ENCODE measurements around the gene CNTNAP2.

The CNTNAP2 gene

DNA sequence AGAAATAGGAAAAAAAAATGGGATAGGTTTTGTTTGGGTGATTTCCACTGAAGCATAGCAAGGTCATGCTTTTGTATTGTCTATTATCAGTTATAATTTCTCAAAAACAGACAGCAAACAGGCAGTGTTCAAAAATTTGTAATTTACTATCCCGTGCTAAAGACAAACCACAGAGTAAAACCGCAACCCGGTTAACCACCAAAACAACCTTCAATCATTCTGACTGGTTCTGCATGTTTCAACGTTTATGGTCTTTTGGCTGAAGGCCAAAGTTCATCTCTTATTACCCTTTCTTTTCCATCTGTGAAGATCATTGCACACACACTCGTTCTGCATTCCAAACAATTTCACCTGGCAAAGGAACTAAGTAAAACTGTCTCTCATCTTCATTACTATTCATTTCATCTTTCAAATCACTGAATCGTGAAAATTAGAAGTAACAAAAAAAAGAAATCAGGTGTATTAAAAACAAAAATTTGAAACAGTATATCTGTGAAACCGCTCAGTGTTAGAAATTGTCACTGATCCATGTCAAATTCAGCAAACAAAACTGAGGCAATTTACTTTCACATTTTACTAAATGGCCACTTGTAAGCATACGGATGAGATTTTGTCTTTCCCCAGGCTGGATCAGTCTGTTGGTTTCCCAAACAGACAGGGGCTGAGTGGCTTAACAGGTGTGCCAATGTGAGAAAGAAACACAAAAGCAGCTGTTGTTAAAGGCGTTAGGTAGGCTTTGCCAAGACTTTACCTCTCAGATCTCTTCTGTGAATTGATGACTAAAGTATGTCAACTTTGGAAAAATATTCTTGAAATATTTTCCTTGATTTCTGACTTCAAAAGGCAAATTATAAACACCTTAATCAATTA is 539.6 kb downstream of the CNTNAP2 start (continued):
- TF ChIP-seq ZNF292 (tag by site-specific recombination; IDR thresholded peaks at IDR 0.05; ENCODE audit: borderline replicate concordance, low read depth) (no peak), KLF16 (tag by site-specific recombination; IDR thresholded peaks at IDR 0.05) (no peak), ZNF621 (tag by site-specific recombination; IDR thresholded peaks at IDR 0.05) (no peak), ZNF585B (tag by site-specific recombination; IDR thresholded peaks at IDR 0.05) (no peak), ZNF544 (tag by site-specific recombination; IDR thresholded peaks at IDR 0.05) (no peak), ZNF223 (tag by site-specific recombination; IDR thresholded peaks at IDR 0.05) (no peak), EGR2 (tag by site-specific recombination; IDR thresholded peaks at IDR 0.05; ENCODE audit: low read depth) (no peak), ZBTB48 (tag by site-specific recombination; IDR thresholded peaks at IDR 0.05) (no peak), ZNF423 (tag by site-specific recombination; IDR thresholded peaks at IDR 0.05) (no peak), ZBTB21 (tag by site-specific recombination; IDR thresholded peaks at IDR 0.05) (peak; percentile 78), ZNF639 (tag by site-specific recombination; IDR thresholded peaks at IDR 0.05) (peak; percentile 84), ZBTB10 (tag by site-specific recombination; IDR thresholded peaks at IDR 0.05) (no peak), ZNF214 (tag by site-specific recombination; IDR thresholded peaks at IDR 0.05; ENCODE audit: borderline replicate concordance) (no peak), ZNF398 (tag by site-specific recombination; IDR thresholded peaks at IDR 0.05) (no peak), MZF1 (tag by site-specific recombination; IDR thresholded peaks at IDR 0.05; ENCODE audit: borderline replicate concordance) (no peak; the same call in 1 of the 2 replicates), ZNF529 (tag by site-specific recombination; IDR thresholded peaks at IDR 0.05; ENCODE audit: insufficient replicate concordance) (no peak), ZNF335 (tag by site-specific recombination; conservative IDR thresholded peaks at IDR 0.05) (no peak), ZNF514 (tag by site-specific recombination; IDR thresholded peaks at IDR 0.05) (no peak), ZNF341 (tag by site-specific recombination; IDR thresholded peaks at IDR 0.05; ENCODE audit: low read depth) (no peak), ZNF202 (tag by site-specific recombination; IDR thresholded peaks at IDR 0.05; ENCODE audit: borderline replicate concordance) (no peak)
- TF ChIP-seq, protein P1, sequence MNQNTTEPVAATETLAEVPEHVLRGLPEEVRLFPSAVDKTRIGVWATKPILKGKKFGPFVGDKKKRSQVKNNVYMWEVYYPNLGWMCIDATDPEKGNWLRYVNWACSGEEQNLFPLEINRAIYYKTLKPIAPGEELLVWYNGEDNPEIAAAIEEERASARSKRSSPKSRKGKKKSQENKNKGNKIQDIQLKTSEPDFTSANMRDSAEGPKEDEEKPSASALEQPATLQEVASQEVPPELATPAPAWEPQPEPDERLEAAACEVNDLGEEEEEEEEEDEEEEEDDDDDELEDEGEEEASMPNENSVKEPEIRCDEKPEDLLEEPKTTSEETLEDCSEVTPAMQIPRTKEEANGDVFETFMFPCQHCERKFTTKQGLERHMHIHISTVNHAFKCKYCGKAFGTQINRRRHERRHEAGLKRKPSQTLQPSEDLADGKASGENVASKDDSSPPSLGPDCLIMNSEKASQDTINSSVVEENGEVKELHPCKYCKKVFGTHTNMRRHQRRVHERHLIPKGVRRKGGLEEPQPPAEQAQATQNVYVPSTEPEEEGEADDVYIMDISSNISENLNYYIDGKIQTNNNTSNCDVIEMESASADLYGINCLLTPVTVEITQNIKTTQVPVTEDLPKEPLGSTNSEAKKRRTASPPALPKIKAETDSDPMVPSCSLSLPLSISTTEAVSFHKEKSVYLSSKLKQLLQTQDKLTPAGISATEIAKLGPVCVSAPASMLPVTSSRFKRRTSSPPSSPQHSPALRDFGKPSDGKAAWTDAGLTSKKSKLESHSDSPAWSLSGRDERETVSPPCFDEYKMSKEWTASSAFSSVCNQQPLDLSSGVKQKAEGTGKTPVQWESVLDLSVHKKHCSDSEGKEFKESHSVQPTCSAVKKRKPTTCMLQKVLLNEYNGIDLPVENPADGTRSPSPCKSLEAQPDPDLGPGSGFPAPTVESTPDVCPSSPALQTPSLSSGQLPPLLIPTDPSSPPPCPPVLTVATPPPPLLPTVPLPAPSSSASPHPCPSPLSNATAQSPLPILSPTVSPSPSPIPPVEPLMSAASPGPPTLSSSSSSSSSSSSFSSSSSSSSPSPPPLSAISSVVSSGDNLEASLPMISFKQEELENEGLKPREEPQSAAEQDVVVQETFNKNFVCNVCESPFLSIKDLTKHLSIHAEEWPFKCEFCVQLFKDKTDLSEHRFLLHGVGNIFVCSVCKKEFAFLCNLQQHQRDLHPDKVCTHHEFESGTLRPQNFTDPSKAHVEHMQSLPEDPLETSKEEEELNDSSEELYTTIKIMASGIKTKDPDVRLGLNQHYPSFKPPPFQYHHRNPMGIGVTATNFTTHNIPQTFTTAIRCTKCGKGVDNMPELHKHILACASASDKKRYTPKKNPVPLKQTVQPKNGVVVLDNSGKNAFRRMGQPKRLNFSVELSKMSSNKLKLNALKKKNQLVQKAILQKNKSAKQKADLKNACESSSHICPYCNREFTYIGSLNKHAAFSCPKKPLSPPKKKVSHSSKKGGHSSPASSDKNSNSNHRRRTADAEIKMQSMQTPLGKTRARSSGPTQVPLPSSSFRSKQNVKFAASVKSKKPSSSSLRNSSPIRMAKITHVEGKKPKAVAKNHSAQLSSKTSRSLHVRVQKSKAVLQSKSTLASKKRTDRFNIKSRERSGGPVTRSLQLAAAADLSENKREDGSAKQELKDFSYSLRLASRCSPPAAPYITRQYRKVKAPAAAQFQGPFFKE (tag by site-specific recombination; IDR thresholded peaks at IDR 0.05; ENCODE audit: borderline replicate concordance), result no peak
- TF ChIP-seq, protein P2, sequence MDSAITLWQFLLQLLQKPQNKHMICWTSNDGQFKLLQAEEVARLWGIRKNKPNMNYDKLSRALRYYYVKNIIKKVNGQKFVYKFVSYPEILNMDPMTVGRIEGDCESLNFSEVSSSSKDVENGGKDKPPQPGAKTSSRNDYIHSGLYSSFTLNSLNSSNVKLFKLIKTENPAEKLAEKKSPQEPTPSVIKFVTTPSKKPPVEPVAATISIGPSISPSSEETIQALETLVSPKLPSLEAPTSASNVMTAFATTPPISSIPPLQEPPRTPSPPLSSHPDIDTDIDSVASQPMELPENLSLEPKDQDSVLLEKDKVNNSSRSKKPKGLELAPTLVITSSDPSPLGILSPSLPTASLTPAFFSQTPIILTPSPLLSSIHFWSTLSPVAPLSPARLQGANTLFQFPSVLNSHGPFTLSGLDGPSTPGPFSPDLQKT (IDR thresholded peaks at IDR 0.05; ENCODE audit: borderline replicate concordance, low read depth, low read length), result no peak
- TF ChIP-seq, protein P3, sequence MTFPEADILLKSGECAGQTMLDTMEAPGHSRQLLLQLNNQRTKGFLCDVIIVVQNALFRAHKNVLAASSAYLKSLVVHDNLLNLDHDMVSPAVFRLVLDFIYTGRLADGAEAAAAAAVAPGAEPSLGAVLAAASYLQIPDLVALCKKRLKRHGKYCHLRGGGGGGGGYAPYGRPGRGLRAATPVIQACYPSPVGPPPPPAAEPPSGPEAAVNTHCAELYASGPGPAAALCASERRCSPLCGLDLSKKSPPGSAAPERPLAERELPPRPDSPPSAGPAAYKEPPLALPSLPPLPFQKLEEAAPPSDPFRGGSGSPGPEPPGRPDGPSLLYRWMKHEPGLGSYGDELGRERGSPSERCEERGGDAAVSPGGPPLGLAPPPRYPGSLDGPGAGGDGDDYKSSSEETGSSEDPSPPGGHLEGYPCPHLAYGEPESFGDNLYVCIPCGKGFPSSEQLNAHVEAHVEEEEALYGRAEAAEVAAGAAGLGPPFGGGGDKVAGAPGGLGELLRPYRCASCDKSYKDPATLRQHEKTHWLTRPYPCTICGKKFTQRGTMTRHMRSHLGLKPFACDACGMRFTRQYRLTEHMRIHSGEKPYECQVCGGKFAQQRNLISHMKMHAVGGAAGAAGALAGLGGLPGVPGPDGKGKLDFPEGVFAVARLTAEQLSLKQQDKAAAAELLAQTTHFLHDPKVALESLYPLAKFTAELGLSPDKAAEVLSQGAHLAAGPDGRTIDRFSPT (tag by site-specific recombination; IDR thresholded peaks at IDR 0.05), result peak; percentile 94
